ENCODE results near the gene NENF.
"Not testable (repeated sequence)": the region's sequence is repeated elsewhere in the genome, so short reads cannot be mapped to it uniquely, and the experiment has no call there.

The NENF gene

DNA sequence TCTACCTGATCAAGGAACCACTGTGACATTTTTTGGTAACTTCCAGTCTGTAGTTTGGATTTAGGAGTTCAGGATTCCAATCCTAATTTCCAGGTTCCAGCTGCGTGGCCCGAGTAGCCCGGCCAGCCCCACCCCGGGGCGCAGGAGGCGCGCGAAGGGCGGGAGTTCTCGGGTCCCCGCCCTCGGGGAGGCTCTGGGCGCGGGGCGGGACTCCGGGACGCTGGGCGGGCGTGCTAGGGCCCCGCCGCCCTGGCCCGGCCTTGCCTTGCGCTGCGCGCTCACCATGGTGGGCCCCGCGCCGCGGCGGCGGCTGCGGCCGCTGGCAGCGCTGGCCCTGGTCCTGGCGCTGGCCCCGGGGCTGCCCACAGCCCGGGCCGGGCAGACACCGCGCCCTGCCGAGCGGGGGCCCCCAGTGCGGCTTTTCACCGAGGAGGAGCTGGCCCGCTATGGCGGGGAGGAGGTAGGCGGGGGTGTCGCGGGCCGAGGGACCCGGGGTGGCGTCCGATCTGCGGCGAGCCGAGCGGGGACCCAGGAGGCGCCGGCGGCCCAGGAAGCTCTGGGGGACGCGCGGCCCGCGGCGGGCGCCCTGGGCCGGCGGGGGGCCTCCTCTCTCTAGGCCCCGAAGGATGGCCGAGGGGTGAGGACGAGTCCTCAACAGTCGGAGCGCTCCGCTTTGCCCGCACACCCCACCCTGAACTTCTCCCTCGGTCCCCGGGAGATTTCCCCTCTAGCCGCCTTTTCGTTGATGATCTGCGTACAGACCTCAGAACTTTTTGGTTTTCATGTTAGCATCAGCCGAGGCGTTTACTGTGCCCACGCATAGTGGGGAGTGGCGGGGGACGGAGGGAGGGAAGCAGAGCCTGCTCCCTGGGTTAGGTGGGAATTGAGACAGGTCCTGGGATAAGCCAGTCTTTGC lies at the start of gene NENF:
NENF (plus strand) TSS at position 260 of the 916 bp plus-strand sequence; CDS start at position 284, 24 bp downstream.
- peak; percentile 76 for DNase-seq (ENCODE audit: low read depth)

DNA sequence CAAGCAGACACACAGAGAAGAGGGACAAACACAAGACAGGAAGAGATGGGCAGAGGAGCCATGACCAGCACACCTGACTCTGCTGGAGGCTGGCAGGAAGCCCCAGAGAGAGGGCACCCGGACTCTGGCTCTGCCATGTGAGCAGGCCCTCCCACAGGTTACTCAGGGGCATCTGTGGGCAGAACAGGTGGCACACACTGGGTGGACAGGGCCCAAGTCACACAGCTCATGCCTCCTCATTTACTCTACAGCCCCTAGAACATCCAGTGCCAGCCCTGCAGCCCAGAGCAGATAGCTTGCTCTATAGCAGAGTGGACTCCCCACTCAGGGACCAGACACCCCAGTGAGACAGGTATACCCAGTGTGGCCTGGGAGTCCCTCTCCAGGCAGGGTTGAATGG lies 46.7 kb upstream of the NENF start:
- no peak for DNase-seq (ENCODE audit: low read depth)

DNA sequence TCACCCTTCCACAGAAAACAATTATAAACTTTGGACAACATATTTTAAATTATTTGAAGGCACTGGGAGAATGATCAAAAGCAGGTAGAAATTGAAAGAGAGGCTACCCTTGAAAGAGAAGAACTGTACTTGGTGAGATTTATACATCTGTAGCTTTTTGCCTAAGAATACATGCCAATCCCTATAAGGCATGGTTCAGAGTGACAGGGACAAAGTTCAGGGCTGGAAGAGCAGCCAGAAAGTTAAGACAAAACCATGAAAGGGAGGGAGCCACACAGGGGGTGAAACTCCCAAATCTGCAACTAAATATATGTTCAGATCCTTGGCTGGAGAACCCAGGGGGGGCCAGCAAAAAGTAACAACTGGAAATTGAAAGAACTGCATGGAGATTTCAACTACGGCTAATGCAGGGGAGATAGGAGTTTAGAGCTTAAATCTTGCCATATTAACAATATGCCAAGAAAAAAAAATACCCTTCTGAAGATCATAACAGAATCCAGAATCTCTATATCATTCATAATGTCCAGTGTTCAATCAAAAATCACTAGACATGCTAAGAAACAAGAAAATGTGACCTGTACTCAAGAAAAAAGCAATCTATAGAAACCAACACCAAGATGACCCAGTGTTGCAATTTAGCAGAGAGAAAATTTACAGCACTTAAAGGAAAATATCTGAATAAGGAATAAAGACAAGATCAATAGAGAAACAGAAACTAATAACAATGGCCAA lies 43.6 kb upstream of the NENF start:
- DNase-seq (ENCODE audit: low read depth), result no peak

DNA sequence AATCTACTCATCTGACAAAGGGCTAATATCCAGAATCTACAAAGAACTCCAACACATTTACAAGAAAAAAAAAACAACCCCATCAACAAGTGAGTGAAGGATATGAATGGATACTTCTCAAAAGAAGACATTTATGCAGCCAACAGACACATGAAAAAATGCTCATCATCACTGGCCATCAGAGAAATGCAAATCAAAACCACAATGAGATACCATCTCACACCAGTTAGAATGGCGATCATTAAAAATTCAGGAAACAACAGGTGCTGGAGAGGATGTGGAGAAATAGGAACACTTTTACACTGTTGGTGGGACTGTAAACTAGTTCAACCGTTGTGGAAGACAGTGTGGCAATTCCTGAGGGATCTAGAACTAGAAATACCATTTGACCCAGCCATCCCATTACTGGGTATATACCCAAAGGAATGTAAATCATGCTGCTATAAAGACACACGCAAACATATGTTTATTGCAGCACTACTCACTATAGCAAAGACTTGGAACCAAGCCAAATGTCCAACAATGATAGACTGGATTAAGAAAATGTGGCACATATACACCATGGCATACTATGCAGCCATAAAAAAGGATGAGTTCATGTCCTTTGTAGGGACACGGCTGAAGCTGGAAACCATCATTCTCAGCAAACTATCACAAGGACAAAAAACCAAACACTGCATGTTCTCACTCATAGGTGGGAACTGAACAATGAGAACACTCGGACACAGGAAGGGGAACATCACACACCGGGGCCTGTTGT lies 36.9 kb upstream of the NENF start:
- not testable (repeated sequence) for DNase-seq (ENCODE audit: low read depth)

DNA sequence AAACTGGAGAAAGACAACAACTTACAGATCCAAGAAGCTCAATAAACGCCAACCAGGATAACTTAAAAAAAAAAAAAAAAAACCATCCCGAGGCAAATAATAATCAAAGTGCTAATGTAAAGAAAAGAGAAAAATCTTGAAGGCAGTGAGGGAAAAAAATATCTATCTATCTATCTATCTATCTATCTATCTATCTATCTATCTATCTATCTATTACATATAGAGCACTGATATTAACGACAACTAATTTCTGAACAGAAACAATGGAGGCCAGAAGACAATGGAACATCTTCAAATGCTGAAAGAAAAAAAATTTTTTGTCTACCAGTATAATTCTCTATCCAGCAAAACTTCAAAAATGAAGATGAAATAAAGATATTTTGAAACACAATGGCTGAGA lies 36.1 kb upstream of the NENF start:
- no peak for DNase-seq (ENCODE audit: low read depth)

GRCh38 chr1:212397171-212397570 lies 35.5 kb upstream of the NENF start:
- DNase-seq (ENCODE audit: low read depth), result no peak

GRCh38 chr1:212401042-212401441 lies 31.7 kb upstream of the NENF start:
- no peak for DNase-seq (ENCODE audit: low read depth)

DNA sequence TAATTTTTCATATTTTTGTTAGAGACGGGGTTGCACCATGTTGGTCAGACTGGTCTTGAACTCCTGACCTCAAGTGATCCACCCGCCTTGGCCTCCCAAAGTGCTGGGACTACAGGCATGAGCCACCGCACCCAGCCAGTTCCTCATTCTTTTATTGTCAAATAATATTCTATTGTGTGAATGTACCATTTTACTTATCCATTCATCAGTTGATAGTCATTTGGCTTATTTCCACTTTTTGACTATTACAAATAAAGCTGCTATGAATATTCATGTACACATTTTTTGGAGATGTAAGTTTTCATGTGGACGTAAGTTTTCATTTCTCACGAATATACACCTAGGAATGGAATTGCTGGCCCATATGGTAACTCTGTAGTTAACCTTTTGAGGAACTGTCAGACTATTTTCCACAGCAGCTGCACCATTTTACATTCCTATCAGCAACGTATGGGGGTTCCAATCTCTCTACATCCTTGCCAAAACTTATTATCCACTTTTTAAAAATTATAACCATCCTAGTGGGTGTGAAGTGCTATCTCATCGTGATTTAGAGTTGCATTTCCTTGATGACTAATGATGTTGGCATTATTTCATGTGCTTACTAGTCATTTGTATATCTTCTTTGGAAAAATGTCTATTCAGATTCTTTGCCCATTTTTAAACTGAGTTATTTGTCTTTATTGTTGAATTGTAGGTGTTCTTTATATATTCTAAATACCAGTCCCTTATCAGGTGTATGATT lies 30.7 kb upstream of the NENF start:
- peak; percentile 8 for DNase-seq (ENCODE audit: low read depth)

GRCh38 chr1:212402666-212403321 lies 29.9 kb upstream of the NENF start:
- no peak for DNase-seq (ENCODE audit: low read depth)

DNA sequence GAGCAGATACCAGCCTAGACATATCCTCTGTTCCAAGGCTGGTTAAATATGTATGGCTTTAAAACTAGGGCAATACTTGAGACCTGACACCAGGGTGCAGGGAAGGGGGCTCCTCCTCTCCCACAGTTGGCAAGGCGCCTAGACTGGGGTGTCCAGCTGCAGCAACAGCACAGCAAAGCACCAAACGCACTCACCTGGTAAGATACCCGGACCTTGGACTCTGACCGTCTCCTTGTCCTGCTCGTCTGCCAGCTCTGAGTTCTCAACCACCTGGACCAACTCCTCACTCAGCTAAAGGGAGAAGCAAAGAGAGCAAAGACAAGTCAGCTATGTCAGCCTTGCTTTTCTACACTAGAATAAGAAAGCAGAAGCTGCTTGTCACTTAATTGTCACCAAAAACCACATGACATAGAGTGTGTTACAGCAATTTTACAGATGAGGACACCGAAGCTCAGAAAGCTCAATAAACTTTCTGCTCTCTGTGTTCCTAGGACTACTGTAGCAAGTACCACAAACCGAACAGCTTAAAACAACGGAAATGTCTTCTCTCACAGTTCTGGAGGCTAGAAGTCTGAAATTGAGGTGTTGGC lies 22.4 kb upstream of the NENF start:
- no peak for DNase-seq (ENCODE audit: low read depth)

- DNase-seq (ENCODE audit: low read depth), result no peak
Measured at GRCh38 chr1:212412374-212412773, 20.3 kb upstream of the NENF start.

DNA sequence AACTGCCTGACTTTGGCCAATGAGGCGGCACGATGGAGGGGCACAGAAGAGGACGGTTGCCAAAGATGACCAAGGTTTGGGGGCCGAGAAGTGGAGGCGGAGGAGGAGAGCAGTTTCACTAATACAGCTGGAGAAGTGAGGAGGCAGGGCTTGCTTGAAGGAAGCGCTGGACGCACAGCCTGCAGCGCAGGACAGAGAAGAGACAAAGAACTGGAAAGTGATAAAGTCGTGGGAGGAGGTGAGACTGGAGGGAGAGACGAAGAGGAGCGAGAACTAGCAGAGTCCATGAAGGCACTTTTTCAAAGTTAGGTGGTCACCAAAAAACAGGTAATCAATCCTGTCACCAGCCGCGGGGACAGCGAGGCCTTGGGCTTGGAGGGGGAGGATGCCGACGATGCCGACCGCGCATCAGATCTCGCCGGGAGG lies 18.8 kb upstream of the NENF start:
- DNase-seq (ENCODE audit: low read depth), result no peak

DNA sequence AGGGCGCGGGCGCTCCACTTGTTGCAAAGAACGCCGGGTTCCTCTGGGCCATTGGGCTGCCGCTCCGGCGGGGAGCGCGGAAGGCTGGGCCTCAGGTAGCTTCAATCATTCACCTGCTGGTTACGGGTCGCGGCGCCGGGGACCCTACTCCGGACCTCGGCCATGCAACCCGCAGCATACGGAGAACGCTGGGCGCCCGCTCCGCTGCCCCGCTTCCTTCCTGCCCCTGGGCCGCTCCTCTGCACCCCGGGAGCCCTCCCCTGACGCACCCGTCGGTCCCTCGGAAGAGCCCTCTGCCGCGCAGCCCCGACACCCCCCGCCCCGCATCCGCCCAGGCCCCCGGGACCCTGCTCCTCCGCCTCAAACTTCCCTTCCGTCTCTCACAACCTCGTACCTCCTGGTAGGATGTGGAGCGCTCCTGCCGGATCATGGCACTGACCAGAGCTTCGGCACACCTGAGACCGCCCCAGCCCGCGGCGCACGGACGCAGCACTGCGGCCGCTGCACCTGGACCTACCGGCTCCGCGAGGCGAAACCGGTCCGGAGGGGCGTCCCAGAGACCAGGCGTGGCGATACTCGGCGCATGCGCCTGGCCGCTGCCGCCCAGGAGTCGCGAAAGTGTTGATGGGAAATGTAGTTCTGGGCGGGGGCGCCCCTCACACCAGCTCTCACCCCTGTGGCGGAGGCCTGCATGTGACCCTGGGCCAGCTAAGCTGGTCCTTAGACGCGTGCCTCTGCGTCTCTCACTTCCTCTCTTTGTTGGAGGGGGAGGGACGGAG lies 18.2 kb upstream of the NENF start, which contains the start of gene PACC1:
PACC1 (minus strand) TSS at position 559 of the 779 bp plus-strand sequence; CDS start at position 430, 129 bp downstream.
- DNase-seq (ENCODE audit: low read depth), result peak; percentile 63

- no peak for DNase-seq (ENCODE audit: low read depth)
Measured at GRCh38 chr1:212415107-212415841, 17.4 kb upstream of the NENF start.

GRCh38 chr1:212421165-212421564 lies 11.6 kb upstream of the NENF start:
- DNase-seq (ENCODE audit: low read depth), result no peak

- DNase-seq (ENCODE audit: low read depth), result no peak
Measured at GRCh38 chr1:212423879-212424278, 8.8 kb upstream of the NENF start.

GRCh38 chr1:212428496-212428895 lies 4.2 kb upstream of the NENF start:
- DNase-seq (ENCODE audit: low read depth), result no peak

DNA sequence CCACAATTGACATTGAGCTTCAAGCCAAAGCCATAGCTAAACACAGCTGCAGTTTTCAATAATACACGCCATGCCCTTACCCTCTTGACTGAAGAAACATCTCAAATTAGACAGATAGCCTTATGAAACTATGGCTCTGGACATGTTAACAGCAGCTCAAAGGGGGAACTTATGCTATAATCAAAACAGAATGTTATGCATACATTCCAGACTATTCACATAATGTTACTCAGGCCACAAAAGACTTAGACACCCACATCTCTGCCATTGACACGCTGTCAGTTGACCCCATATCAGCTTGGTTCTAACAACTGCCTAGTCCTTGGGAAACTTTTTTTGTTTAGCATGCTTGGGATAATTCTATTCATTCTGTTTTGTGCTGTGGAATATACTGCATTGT lies 2.3 kb upstream of the NENF start:
- no peak for DNase-seq (ENCODE audit: low read depth)

DNA sequence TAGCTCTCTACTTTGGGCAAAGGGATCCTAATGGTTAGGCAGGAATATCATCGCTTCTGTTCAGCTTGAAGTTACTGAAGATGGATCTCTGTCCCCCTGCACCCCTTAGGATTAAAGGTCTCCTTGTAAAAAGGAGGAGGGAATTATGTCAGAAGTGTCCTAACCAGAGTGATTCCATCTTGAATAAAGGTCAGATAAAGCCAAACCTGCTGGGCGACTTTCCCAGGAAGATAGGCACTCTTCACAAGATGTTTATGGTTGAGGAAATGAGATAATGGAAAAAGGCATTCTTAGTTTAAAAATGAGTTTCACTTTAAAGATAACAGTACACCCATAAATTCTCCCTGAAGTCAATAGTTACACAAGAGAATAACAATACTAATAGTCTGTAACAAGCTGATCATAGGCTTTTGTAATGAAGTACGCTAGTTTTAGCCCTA lies 1.7 kb upstream of the NENF start:
- DNase-seq (ENCODE audit: low read depth), result no peak
